Activated effector memory CD4-positive, alpha-beta T cell treated with Interleukin-2 at 50 U/mL for 16 hours (primary cell): Measurements from ENCODE around the gene NR4A1.
A peak's percentile ranks its signal among the peaks of the same experiment; 100 is the strongest.

Source experiments
- DNase-seq: peaks from one replicate; pipeline ENCODE4 v3.0.0-alpha.2; 2020

NR4A1 gene

DNA sequence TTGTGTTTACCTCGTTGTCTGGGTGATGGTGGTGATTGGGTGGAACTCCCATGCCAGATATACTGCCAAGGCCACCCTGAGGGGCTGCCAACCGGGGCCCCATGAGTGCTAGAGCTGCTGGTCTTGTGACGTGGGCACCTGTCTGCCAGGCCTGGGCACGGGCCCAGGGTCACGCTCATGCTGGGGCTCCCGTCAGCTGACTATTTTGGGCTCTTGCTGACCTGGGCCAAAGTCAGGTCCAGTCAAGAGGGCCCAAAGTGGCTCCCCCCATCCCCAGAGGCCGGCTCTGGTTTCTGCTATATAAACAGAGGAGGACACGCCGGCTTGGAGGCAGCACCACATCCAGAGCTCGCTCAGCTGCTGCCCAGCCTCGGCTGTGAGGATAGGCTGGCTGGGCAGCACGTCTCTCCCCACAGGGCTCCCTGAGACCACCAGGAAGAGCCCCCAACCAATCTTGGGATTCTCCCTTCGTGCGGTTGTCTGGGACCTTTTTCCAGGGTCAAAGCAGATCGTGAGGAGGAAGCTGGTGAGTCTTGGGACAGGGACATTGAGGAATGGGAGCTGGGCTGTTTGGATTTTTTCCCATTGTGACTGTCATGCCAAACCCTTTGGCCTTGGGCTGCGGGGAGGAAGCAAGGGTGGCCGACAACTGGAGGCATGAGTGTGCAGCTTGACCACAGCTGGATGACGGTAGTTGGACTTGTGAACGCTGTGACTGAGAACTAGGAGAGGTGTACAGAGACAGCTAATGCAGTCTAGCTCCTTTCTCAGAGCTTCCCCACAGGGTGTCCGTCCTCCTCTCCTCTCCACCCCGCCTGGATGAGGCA is 7.6 kb upstream of the NR4A1 start:
- no peak for DNase-seq

DNA sequence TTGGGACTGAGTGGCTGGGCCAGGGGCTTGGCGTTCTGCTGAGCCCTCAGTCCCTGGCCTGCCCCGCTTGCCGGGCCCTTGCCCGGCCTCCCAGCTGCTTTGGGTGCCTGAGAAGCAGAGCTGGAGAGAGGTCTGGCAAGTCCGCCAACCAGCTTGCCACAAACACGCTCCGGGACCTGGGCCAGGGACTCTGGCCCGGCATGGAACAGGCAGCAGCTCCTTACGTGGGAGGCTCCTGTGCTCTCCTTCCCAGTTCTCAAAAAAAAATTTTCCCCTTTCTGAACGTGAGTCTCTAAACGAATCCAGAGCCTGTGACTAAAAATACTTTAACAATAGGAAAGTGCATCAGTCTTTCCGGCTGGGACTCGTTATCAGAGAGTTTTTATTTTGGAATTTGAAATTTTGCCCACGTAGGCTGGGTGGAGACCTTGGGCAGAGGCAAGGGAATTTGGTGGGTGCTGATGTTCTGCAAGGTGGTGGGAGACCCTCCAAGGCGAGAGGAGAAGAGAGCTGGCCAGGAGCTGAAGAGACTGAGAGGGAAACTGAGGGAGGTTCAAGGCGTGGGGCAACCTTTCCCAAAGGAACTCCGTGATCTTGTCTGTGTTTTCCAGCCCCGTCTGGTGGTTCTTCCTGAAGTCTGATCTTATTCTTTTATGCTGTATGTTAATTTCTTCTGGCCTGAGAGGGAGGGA is 6.8 kb upstream of the NR4A1 start:
- no peak for DNase-seq

DNA sequence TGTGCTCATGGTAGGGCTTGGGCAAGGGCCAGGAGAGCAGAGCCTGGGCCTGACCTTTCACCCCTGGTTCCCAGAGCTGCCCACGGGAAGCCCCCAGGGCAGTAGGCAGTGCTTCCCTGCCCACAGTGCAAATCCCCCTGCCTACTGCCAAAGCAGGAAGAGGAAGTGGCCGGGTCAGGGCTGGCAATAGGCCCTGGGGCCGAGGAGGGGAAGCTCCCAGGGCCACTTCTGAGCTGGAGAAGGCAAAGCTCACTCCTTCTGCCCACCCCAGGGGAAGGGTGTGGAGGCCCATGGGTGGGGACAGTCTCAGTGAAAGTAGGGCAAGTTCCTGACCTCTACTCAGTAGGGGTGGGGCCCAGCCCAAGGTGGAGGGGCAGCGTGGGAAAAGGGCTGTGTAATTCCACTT is 5.4 kb upstream of the NR4A1 start:
- no peak for DNase-seq

DNA sequence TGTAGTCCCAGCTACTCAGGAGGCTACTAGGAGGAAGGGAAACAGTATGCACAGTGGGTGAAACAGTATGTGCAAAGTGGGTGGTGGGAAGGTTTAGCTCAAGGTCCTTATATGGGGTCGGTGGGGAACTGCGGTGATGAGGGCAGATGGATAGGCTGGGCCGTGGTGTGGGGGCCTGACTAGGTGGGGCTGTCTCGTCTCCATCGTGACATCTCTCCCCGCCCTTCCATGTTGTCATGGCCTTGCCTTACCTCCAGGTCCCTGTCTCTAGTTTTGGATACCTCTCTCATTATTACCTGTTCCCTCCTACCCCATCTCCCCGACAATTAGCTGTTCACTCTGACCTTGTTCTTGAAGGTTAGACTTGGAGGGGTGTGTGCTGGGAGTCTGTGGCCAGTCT is 4.4 kb upstream of the NR4A1 start:
- DNase-seq = no peak

DNA sequence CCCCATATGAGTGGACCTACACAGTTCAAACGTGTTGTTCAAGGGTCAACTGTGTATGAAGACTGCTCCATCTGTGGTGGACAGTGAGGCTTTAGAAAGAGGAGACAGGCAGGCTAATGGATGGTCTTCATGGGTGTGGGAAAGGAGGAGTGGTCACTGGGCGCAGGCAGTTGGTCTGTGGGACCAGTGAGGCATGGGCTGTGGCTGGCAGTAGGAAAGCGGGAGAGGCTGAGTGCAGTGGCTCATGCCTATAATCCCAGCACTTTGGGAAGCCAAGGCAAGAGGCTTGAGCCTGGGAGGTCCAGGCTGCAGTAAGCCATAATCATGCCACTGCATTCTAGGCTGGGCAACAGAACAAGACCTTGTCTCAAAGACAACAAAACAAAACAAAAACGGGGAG is 2.0 kb upstream of the NR4A1 start:
- DNase-seq = no peak

DNA sequence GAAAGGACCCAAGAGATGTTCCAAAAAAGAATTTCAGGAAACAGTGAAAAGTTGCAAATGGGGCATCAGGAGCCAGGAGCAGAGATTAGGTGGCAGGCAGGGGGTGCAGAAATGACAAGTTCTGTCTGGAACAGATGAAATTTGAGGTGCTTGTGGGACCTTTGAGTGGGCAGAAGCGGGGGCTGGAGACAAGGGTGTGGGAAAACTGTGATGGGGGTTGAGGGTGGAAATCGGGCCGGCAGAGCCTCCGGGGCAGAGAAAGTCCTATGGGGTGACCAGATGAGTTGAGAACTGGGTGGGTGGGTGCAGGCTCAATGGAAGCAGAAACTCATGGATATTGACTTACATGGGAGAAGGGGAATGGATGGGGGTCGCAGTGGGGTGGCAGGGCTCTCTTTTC is 1.6 kb upstream of the NR4A1 start:
- no peak for DNase-seq

DNA sequence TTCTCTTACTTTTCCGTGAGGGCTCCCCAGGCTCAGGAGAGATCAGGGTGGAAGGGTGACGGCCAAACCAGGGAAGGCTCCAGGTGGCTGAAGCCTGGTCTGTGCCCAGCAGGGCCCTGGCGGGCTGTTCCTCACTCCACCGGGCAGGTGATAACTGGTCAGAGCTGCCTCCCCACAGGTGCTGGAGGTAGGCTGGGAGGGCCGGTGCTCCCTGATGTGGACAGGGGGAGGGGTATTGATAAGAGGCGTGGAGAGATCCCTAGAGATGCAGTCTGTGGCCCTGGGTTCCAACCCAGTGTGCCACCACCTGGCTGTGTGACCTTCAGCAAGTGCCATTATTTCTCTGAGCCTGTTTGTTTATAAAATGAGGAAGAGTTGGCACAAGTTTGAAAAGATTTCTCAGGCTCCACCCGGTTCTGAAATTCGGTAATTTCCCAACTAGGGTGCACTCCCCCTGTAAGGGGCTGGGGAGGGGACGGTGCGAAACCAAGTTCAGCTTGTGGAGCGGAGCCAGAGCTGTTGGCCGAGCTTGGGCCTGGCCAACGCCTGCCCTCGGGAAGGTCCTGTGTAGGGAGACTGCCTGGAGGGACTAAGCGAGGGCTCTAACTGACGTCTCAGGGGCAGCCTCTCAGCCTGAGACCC is 1.0 kb upstream of the NR4A1 start:
- DNase-seq = peak; percentile 6

DNA sequence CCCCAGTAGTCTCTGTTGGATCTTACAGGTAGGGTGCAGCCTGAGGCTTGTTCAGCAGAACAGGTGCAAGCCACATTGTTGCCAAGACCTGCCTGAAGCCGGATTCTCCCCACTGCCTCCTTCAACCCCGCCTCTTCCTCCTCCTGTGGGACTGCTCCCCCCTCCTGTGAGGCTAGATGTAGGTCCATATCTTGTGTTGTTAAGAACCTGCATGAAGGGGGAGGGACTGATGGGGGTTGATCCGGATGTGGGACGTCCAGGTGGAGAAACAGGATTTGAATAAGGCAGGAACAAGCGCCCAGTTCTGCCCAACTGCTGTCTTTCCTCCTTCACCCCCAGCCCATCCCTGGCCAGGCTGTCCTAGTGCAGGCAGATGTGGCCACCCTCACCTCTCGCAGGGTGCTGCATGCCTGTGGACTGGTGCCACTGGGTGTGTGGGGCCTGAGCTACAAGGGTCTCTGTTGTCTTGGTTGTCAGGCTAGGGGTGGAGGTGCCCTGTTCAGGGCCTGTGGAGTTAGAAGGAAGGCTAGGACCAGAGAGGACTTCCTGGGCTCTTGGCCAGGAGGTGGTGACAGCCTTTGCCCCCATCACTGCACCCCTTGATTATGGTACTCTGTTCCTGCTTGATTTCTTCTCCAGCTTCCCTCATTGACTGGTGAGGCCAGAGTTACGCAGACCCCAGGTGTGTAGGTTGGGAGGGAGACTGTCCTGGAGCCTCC is 1.4 kb downstream of the NR4A1 start:
- no peak for DNase-seq

DNA sequence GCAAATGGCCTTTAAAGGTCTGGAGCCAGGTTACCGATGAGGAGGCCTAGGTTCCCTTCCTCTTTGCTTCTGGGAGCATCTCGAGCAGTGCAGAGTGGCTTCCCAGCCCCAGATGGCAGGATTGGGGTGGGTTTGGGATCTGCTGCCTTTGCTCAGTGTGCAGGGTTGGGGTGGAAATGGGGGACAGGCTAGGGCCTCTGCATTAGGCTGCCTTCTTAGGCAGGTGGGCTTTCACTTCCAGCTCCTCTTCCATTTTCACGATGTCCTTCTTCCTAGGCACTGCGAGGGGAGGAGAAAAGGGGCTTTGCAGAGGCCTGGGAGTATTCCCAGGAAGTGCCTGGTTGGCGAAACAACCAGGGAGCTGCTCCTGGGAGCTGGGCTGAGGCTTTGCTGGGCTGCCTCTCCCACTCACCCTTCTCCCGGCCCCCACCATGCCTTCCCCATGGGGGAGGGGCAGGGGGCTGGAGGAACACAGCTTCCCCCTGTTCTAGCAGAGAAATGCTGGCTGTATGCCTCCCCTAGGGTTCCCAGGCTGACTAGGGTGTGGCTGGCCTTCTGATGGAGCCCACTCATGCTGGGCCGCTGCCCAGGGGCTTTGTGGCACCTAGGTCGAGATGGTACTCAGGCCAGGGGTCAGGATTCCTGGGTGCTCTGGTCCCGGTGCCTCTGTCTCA is 2.4 kb downstream of the NR4A1 start:
- DNase-seq = no peak

DNA sequence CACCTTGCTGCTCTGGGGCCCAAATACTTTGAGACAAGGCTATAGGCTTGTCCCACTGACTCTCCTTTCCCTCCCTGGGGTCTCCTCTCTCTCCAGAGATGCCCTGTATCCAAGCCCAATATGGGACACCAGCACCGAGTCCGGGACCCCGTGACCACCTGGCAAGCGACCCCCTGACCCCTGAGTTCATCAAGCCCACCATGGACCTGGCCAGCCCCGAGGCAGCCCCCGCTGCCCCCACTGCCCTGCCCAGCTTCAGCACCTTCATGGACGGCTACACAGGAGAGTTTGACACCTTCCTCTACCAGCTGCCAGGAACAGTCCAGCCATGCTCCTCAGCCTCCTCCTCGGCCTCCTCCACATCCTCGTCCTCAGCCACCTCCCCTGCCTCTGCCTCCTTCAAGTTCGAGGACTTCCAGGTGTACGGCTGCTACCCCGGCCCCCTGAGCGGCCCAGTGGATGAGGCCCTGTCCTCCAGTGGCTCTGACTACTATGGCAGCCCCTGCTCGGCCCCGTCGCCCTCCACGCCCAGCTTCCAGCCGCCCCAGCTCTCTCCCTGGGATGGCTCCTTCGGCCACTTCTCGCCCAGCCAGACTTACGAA is 3.1 kb downstream of the NR4A1 start:
- no peak for DNase-seq

DNA sequence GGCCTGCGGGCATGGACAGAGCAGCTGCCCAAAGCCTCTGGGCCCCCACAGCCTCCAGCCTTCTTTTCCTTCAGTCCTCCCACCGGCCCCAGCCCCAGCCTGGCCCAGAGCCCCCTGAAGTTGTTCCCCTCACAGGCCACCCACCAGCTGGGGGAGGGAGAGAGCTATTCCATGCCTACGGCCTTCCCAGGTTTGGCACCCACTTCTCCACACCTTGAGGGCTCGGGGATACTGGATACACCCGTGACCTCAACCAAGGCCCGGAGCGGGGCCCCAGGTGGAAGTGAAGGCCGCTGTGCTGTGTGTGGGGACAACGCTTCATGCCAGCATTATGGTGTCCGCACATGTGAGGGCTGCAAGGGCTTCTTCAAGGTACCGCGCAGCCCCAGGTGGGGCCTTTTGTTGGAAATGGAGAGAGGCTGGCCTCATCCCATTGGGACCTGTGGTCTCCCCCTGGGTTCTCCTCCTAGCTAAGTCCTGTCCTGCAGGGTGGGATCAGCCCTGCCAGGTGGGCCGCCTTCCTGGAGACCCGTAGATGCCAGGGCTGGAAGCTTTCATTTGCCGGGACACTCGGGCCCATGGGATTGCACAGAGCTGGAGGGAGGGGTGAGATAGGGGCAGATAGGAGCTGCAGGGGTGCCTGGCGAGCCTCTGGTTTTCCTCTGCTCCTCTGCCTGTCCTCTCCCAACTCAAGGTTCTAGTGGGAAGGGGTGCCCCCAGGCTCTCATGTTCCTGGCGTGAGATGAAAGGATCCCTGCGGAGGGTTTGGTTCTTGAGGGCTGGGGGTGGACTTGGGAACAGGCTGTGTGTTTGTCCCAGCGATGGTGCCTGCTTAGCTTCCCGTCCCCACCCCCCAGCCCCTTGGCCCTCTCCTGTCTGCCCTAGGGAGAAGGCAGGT is 3.8 kb downstream of the NR4A1 start:
- DNase-seq = no peak

DNA sequence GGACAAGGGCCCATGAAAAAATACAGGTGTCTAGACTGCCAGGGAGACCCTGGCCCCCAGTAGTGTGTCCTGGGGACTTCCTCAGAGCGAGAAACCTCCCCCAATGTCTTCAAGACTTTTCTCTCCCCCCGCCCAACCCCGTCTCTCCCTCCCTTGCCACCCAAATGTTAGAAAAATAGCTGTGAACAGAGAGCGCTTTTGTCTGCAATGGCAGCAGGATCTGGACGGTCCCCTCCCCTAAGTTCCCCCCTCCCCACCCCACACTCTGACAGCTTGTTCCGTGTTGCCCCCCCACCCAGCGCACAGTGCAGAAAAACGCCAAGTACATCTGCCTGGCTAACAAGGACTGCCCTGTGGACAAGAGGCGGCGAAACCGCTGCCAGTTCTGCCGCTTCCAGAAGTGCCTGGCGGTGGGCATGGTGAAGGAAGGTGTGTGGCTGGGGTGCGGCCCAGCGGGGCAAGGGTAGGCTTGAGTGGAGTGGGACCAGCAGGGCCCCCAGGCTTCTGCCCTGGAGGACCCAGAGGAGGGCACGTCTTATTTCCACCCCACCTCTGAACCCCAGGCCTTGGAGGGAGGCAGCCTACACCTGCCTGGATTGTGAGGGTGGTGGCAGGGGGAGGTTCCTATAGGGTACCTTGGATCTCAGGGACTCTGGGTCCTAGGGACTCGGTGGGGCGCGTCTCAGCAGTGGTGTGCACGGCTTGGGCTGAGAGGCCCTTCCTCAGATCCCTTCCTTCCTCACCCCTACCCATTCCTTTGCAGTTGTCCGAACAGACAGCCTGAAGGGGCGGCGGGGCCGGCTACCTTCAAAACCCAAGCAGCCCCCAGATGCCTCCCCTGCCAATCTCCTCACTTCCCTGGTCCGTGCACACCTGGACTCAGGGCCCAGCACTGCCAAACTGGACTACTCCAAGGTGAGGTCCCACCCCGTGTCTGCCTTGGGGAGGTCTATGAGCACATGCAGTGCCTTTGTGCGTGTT is 4.8 kb downstream of the NR4A1 start:
- DNase-seq = no peak

DNA sequence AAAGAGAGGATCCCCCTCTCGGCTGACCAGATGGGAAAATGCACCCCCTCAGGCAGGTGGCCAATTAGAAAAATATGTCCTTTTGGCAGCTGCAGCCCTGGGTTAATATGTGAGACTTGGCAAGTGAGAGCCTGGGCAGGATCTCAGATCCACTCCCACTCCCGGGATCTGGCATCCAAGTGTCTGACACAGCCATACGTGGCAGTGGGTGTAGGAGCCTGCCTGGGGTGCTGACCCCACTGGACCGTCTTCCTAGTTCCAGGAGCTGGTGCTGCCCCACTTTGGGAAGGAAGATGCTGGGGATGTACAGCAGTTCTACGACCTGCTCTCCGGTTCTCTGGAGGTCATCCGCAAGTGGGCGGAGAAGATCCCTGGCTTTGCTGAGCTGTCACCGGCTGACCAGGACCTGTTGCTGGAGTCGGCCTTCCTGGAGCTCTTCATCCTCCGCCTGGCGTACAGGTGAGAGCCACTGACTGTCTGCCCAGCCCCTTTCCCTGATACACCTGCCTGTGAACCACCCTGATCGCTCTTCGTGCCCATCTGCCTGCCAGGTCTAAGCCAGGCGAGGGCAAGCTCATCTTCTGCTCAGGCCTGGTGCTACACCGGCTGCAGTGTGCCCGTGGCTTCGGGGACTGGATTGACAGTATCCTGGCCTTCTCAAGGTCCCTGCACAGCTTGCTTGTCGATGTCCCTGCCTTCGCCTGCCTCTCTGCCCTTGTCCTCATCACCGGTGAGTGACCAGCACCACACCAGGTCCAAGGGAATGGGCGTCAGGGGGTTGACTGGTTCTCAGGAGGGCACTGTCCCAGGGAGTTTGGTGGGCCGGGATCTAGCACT is 5.8 kb downstream of the NR4A1 start:
- DNase-seq = no peak

DNA sequence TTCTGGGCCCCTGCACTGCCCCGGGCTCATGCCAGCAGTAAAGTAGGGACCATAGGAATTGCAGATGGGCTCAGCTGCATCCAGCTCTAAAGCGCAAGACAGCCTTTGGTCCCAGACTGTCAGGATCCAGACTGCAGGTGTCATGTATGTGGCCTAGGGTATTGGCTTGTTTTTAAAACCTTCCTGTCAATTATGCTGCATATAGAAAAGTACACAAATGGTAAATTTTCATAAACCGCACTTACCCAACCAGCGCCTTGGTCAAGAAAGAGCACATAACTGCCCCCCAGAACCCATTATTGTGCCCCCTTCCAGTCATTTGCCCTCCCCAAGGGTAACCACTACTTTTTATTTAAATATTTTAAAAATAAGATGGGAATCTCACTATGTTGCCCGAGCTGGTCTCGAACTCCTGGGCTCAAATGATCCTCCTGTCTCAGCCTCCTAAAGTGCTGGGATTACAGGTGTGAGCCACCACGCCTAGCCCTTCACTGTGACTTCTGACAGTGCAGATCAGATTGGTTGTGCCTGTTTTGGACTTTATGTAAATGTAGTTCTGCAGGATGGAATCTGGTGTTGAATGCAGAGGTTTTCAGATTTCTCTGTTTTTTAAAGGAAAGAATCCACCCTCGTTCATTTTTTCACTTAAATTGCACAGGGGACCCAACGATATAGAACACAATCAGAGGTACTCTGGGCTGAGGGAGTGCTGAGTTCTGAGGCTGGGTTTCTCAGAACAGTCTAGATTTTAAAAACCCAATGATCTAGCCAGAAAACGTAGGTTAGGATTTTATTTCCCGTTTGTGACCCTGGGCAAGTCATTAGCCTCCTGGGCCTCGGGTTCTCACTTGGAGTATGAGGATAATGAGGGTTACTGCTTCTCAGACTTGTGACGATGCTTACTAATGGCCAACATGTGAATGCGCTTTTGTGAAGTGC is 6.7 kb downstream of the NR4A1 start:
- DNase-seq = no peak

DNA sequence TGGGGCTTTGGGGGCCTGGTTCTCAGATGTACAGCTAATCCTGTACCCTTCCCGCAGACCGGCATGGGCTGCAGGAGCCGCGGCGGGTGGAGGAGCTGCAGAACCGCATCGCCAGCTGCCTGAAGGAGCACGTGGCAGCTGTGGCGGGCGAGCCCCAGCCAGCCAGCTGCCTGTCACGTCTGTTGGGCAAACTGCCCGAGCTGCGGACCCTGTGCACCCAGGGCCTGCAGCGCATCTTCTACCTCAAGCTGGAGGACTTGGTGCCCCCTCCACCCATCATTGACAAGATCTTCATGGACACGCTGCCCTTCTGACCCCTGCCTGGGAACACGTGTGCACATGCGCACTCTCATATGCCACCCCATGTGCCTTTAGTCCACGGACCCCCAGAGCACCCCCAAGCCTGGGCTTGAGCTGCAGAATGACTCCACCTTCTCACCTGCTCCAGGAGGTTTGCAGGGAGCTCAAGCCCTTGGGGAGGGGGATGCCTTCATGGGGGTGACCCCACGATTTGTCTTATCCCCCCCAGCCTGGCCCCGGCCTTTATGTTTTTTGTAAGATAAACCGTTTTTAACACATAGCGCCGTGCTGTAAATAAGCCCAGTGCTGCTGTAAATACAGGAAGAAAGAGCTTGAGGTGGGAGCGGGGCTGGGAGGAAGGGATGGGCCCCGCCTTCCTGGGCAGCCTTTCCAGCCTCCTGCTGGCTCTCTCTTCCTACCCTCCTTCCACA is 7.6 kb downstream of the NR4A1 start:
- no peak for DNase-seq

DNA sequence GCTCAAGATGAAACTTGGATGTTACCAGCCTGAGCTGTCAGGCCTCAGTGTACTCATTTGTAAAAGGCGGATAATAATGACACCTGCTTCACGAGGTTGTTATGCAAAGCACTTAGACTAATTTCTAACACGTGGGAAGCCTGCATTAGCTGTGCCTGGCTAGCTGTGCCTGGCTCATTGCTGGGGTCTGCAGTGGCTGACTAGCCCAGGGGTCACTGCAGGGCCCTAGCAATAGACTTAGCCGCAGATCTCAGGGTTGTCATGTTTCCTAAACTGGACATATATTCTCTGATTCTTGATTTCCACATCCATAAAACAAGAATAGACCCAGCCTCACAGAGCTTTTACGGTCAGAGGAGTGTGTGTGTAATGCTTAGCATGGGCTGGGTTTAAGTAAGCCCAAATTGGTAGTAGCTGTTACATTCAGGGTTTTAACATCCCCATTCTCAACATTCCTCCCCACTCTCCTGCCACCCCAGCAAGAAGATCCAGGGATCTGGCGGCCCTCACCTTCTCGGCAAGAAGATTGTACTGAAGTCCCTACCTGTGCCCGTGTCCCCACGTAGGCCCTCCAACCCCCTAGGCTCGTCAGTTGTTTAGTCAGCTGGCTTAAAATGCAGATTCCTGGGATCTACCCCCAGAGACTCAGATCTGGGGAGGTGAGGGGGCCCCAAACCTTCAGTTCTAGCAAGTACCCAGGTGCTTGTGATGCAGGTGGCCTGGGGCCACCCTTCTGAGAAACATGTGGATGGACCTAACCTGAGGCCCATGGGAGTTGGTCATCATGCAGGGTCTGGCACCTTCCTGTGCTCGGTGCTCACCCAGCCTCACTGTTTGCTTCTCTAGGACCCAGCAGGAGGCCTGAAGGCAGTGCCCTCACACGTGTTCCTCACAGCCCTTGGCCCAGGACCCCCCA is 8.6 kb downstream of the NR4A1 start:
- no peak for DNase-seq
